Panc1 (cell line): Measurements from ENCODE around the gene CACNA1C. TPM values are rescaled to one million over a fixed set of nuclear protein-coding genes. Genes with fewer than 3 reads are reported as not detected.

Experiments used
- ATAC-seq: fragments of 200-7000 bp; cut with Tn5 transposase; 2 replicates; pipeline ENCODE4 v1.9.1; 2020; ENCODE audit warnings: mild to moderate bottlenecking, moderate library complexity
- BruUV-seq: library from RNA; stranded (reverse); fragments of 400-500 nt; replicated peaks from 2 replicates; lab custom pipeline; 2021; lab: Mats Ljungman, UMichigan
- CTCF ChIA-PET: fragments of 300-600 bp; sonication (Branson Sonifier 250); formaldehyde crosslinking; loops from one replicate; lab custom pipeline; 2022; ENCODE audit warnings: antibody characterized with exemption; lab: Charles Lee
- POLR2A ChIA-PET: fragments of 300-600 bp; sonication (Branson Sonifier 250); formaldehyde crosslinking; loops from one replicate; lab custom pipeline; 2022; ENCODE audit warnings: antibody characterized with exemption; lab: Charles Lee
- DNase-seq: peaks from one replicate; pipeline ENCODE4 v3.0.0-alpha.2; 2010; ENCODE audit warnings: low read depth, low spot score
- H3K27ac ChIP-seq: 2 replicates; pipeline ENCODE4 v1.5.1; 2011; ENCODE audit warnings: mild to moderate bottlenecking, low read length, inconsistent platforms
- H3K27me3 ChIP-seq: fragments of 200-500 bp; sonication (Bioruptor generic); 2 replicates; pipeline ENCODE4 v1.6.0; 2014; ENCODE audit warnings: low read length, inconsistent platforms; ENCODE audit not compliant: control insufficient read depth, insufficient read depth
- H3K36me3 ChIP-seq: fragments of 200-500 bp; sonication (Bioruptor generic); 2 replicates; pipeline ENCODE4 v1.5.1; 2014; ENCODE audit warnings: inconsistent platforms, mild to moderate bottlenecking, low read length, moderate library complexity; ENCODE audit not compliant: control insufficient read depth, insufficient read depth
- H3K4me1 ChIP-seq: 2 replicates; pipeline ENCODE4 v1.5.1; 2011; ENCODE audit warnings: inconsistent platforms, mild to moderate bottlenecking, low read length, moderate library complexity; ENCODE audit not compliant: control insufficient read depth, insufficient read depth
- H3K4me3 ChIP-seq, 2 experiments: 2 replicates each; pipeline ENCODE4 v1.5.1; 2011 to 2012; ENCODE audit warnings: low read depth in 2 of 2, low read length in 2 of 2, mild to moderate bottlenecking in 2 of 2, inconsistent platforms in 1 of 2, moderate library complexity in 1 of 2
- H3K9me3 ChIP-seq: fragments of 200-500 bp; sonication (Bioruptor generic); 2 replicates; pipeline ENCODE4 v1.5.1; 2014; ENCODE audit warnings: low read depth, mild to moderate bottlenecking, inconsistent platforms, low read length, moderate library complexity; ENCODE audit not compliant: control insufficient read depth, insufficient read depth
- CTCF ChIP-seq: fragments of 450-650 bp; IDR thresholded peaks from 2 replicates; pipeline ENCODE4 v1.5.1; 2017; ENCODE audit warnings: mild to moderate bottlenecking
- POLR2AphosphoS5 ChIP-seq: IDR thresholded peaks from 2 replicates; pipeline ENCODE4 v1.6.1; 2012; ENCODE audit warnings: mild to moderate bottlenecking, low read depth, low read length, moderate library complexity
- REST ChIP-seq, 2 experiments: IDR thresholded peaks; 2 replicates each; pipeline ENCODE4 v1.6.1; 2011 to 2012; ENCODE audit warnings: low read depth in 2 of 2, control low read depth in 1 of 2, low read length in 1 of 2, mild to moderate bottlenecking in 1 of 2, moderate library complexity in 1 of 2; ENCODE audit not compliant: insufficient read depth in 1 of 2
- SIN3A ChIP-seq: IDR thresholded peaks from 2 replicates; pipeline ENCODE4 v1.6.1; 2012; ENCODE audit warnings: low read depth, mild to moderate bottlenecking, low read length, moderate library complexity, borderline replicate concordance; ENCODE audit not compliant: insufficient read depth
- TCF7L2 ChIP-seq: IDR thresholded peaks from 2 replicates; pipeline ENCODE4 v1.6.1; 2011; ENCODE audit warnings: mild to moderate bottlenecking, low read depth, low read length, inconsistent platforms
- in situ Hi-C: cut with HindIII; loops from 2 replicates; pipeline ENCODE4 v1.10.0; 2016; ENCODE audit warnings: low sequenced_read_pairs, low pct_unique_long_range_greater_than_20kb
- intact Hi-C: fragments of 100-400 bp; cut with micrococcal nuclease; formaldehyde crosslinking; loops from one replicate; pipeline ENCODE4 v1.10.0; 2022; ENCODE audit not compliant: unreplicated experiment
- total RNA-seq: library from RNA; stranded (reverse); gene quantifications from one replicate; pipeline ENCODE4 v1.2.1, GENCODE V29; 2021; ENCODE audit not compliant: unreplicated experiment

The CACNA1C gene
- total RNA-seq, 1 experiment from 2014 or later, result 0.03 TPM

- TF ChIP-seq REST (IDR thresholded peaks at IDR 0.05; ENCODE audit: insufficient read depth in 1 of 2, low read depth in 2 of 2, low read length in 1 of 2) (no peak), CTCF (no peak), POLR2AphosphoS5 (no peak), SIN3A (no peak), TCF7L2 (no peak)
- Histone ChIP-seq H3K27me3 (peaks cover 2% of the 10 kb centered on the region; the same call in 1 of the 2 replicates), H3K4me3 (no peak overlapping the region), H3K27ac (no peak overlapping the region), H3K9me3 (no peaks in the 10 kb centered on the region), H3K4me1 (no peaks in the 10 kb centered on the region), H3K36me3 (no peaks in the 10 kb centered on the region)
- ATAC-seq (no peak), DNase-seq (no peak)
- POLR2A ChIA-PET, result no interaction called here
- no TSS peak for BruUV-seq
- intact Hi-C loops (no loop called here), in situ Hi-C loops (no loop called here)
- CTCF ChIA-PET, result no interaction called here
Measured at GRCh38 chr12:2297004-2297403, 244.2 kb downstream of the CACNA1C start.

- DNase-seq, result no peak
- no peak for ATAC-seq
- Histone ChIP-seq H3K27ac (no peak overlapping the region), H3K9me3 (no peaks in the 10 kb centered on the region), H3K27me3 (peaks cover 2% of the 10 kb centered on the region; the same call in 1 of the 2 replicates), H3K4me1 (no peaks in the 10 kb centered on the region), H3K36me3 (no peaks in the 10 kb centered on the region), H3K4me3 (no peak overlapping the region)
- no TSS peak for BruUV-seq
- ChIA-PET POLR2A (no interaction called here), CTCF (no interaction called here)
- TF ChIP-seq SIN3A (no peak), CTCF (no peak), TCF7L2 (no peak), REST (IDR thresholded peaks at IDR 0.05; ENCODE audit: insufficient read depth in 1 of 2, low read depth in 2 of 2, low read length in 1 of 2) (no peak), POLR2AphosphoS5 (no peak)
- intact Hi-C loops, result no loop called here
- in situ Hi-C loops, result no loop called here
Measured at GRCh38 chr12:2297658-2298057, 244.9 kb downstream of the CACNA1C start.
